Mononuclear cell (primary cell): Measurements from ENCODE around the gene FAM241A. TPM values are rescaled to one million over a fixed set of nuclear protein-coding genes. Genes with fewer than 3 reads are reported as not detected.
"Not testable (repeated sequence)": the region's sequence is repeated elsewhere in the genome, so short reads cannot be mapped to it uniquely, and the experiment has no call there.

ENCODE experiments used
- H3K27me3 ChIP-seq: 2 replicates; pipeline ENCODE4 v1.6.0; 2011; ENCODE audit warnings: low read length, control low read depth; ENCODE audit not compliant: insufficient read depth
- H3K4me1 ChIP-seq: 2 replicates; pipeline ENCODE4 v1.5.1; 2011; ENCODE audit warnings: mild to moderate bottlenecking, low read length, control low read depth; ENCODE audit not compliant: insufficient read depth
- H3K4me3 ChIP-seq: 2 replicates; pipeline ENCODE4 v1.5.1; 2011; ENCODE audit warnings: mild to moderate bottlenecking, low read length, moderate library complexity
- H3K9me3 ChIP-seq: 2 replicates; pipeline ENCODE4 v1.5.1; 2011; ENCODE audit warnings: low read depth, mild to moderate bottlenecking, control low read depth, low read length
- total RNA-seq: library from RNA; depleted of rRNA; stranded (reverse); fragments of >200 nt; gene quantifications from one replicate; pipeline ENCODE4 v1.2.3, GENCODE V29; 2012

Gene FAM241A
- total RNA-seq, 1 donor, result 3.4 TPM

- Histone ChIP-seq H3K4me1 (peaks cover 11% of the 10 kb centered on the region), H3K27me3 (no peaks in the 10 kb centered on the region), H3K9me3 (no peaks in the 10 kb centered on the region), H3K4me3 (no peak overlapping the region)
Observed at GRCh38 chr4:112147697-112148096, 2.4 kb downstream of the FAM241A start.

GRCh38 chr4:112150920-112151319 is 5.7 kb downstream of the FAM241A start:
- no peaks in the 10 kb centered on the region for H3K27me3 ChIP-seq
- peaks cover 11% of the 10 kb centered on the region for H3K4me1 ChIP-seq
- H3K4me3 ChIP-seq, result no peak overlapping the region
- H3K9me3 ChIP-seq, result no peaks in the 10 kb centered on the region

- peaks cover 5% of the 10 kb centered on the region for H3K4me1 ChIP-seq
- no peak overlapping the region for H3K4me3 ChIP-seq
- H3K9me3 ChIP-seq, result no peaks in the 10 kb centered on the region
- H3K27me3 ChIP-seq, result no peaks in the 10 kb centered on the region
Observed at GRCh38 chr4:112152521-112152920, 7.3 kb downstream of the FAM241A start.

- no peaks in the 10 kb centered on the region for H3K4me1 ChIP-seq
- no peaks in the 10 kb centered on the region for H3K27me3 ChIP-seq
- no peaks in the 10 kb centered on the region for H3K9me3 ChIP-seq
- no peak overlapping the region for H3K4me3 ChIP-seq
Observed at GRCh38 chr4:112153211-112153791, 8.0 kb downstream of the FAM241A start.

GRCh38 chr4:112156112-112156511 is 10.9 kb downstream of the FAM241A start:
- Histone ChIP-seq H3K27me3 (no peaks in the 10 kb centered on the region), H3K9me3 (no peaks in the 10 kb centered on the region), H3K4me1 (no peaks in the 10 kb centered on the region), H3K4me3 (no peak overlapping the region)

GRCh38 chr4:112156553-112156952 is 11.3 kb downstream of the FAM241A start:
- no peaks in the 10 kb centered on the region for H3K27me3 ChIP-seq
- no peaks in the 10 kb centered on the region for H3K9me3 ChIP-seq
- no peak overlapping the region for H3K4me3 ChIP-seq
- H3K4me1 ChIP-seq, result no peaks in the 10 kb centered on the region

- not testable (repeated sequence) for H3K9me3 ChIP-seq, H3K4me3 ChIP-seq
Observed at GRCh38 chr4:112163706-112164105, 18.5 kb downstream of the FAM241A start.

GRCh38 chr4:112167794-112168193 is 22.5 kb downstream of the FAM241A start:
- Histone ChIP-seq H3K4me1 (peaks cover 7% of the 10 kb centered on the region), H3K9me3 (no peaks in the 10 kb centered on the region), H3K27me3 (no peaks in the 10 kb centered on the region), H3K4me3 (no peak overlapping the region)

More at GRCh38 chr4:112163706-112164105, 18.5 kb downstream of the FAM241A start:
- H3K4me1 ChIP-seq, H3K27me3 ChIP-seq: not testable (repeated sequence)

- Histone ChIP-seq H3K27me3 (no peaks in the 10 kb centered on the region), H3K9me3 (no peaks in the 10 kb centered on the region), H3K4me3 (no peak overlapping the region), H3K4me1 (peaks cover 7% of the 10 kb centered on the region)
Observed at GRCh38 chr4:112168719-112169500, 23.7 kb downstream of the FAM241A start.

GRCh38 chr4:112170451-112170993 is 25.3 kb downstream of the FAM241A start:
- Histone ChIP-seq H3K4me1 (peaks cover 7% of the 10 kb centered on the region), H3K4me3 (no peak overlapping the region), H3K27me3 (no peaks in the 10 kb centered on the region), H3K9me3 (no peaks in the 10 kb centered on the region)

GRCh38 chr4:112171051-112171763 is 26.0 kb downstream of the FAM241A start:
- not testable (repeated sequence) for H3K27me3 ChIP-seq, H3K9me3 ChIP-seq, H3K4me1 ChIP-seq, H3K4me3 ChIP-seq

GRCh38 chr4:112172180-112172579 is 26.9 kb downstream of the FAM241A start:
- no peaks in the 10 kb centered on the region for H3K27me3 ChIP-seq
- H3K4me3 ChIP-seq, result no peak overlapping the region

GRCh38 chr4:112173593-112174558 is 28.6 kb downstream of the FAM241A start:
- Histone ChIP-seq H3K4me3 (no peak overlapping the region), H3K4me1 (peaks cover 7% of the 10 kb centered on the region), H3K9me3 (no peaks in the 10 kb centered on the region), H3K27me3 (no peaks in the 10 kb centered on the region)

More at GRCh38 chr4:112172180-112172579, 26.9 kb downstream of the FAM241A start:
- peaks cover 7% of the 10 kb centered on the region for H3K4me1 ChIP-seq
- H3K9me3 ChIP-seq, result no peaks in the 10 kb centered on the region

- no peaks in the 10 kb centered on the region for H3K9me3 ChIP-seq
- no peaks in the 10 kb centered on the region for H3K27me3 ChIP-seq
- no peak overlapping the region for H3K4me3 ChIP-seq
- peaks cover 3% of the 10 kb centered on the region for H3K4me1 ChIP-seq
Observed at GRCh38 chr4:112175840-112176239, 30.6 kb downstream of the FAM241A start.
